ENCODE measurements around the gene ZNF775.

The ZNF775 gene

GRCh38 chr7:150368884-150369747 lies 10.0 kb upstream of the ZNF775 start:
- in situ Hi-C loops (cut with MboI; ENCODE audit: low sequenced_read_pairs) = no loop called here

- in situ Hi-C loops (cut with MboI; ENCODE audit: low sequenced_read_pairs) = no loop called here
These were observed 9.2 kb upstream of the ZNF775 start for GRCh38 chr7:150369748-150370501.

- in situ Hi-C loops (cut with MboI; ENCODE audit: low sequenced_read_pairs) = no loop called here
These were observed 8.5 kb upstream of the ZNF775 start for GRCh38 chr7:150370612-150371071.

- in situ Hi-C loops (cut with MboI; ENCODE audit: low sequenced_read_pairs) = no loop called here
These were observed 7.8 kb upstream of the ZNF775 start for GRCh38 chr7:150371131-150371995.

- in situ Hi-C loops (cut with MboI; ENCODE audit: low sequenced_read_pairs) = no loop called here
These were observed 7.2 kb upstream of the ZNF775 start for GRCh38 chr7:150371996-150372270.

- in situ Hi-C loops (cut with MboI; ENCODE audit: low sequenced_read_pairs) = no loop called here
These were observed 6.7 kb upstream of the ZNF775 start for GRCh38 chr7:150372271-150373048.

GRCh38 chr7:150373049-150373801 lies 5.9 kb upstream of the ZNF775 start:
- in situ Hi-C loops (cut with MboI; ENCODE audit: low sequenced_read_pairs) = no loop called here

GRCh38 chr7:150374026-150374425 lies 5.1 kb upstream of the ZNF775 start:
- in situ Hi-C loops (cut with MboI; ENCODE audit: low sequenced_read_pairs) = no loop called here

- in situ Hi-C loops (cut with MboI; ENCODE audit: low sequenced_read_pairs) = no loop called here
These were observed 4.7 kb upstream of the ZNF775 start for GRCh38 chr7:150374472-150374871.

- in situ Hi-C loops (cut with MboI; ENCODE audit: low sequenced_read_pairs) = no loop called here
These were observed 3.2 kb upstream of the ZNF775 start for GRCh38 chr7:150375662-150376521.

GRCh38 chr7:150376560-150376959 lies 2.6 kb upstream of the ZNF775 start:
- in situ Hi-C loops (cut with MboI; ENCODE audit: low sequenced_read_pairs) = no loop called here

GRCh38 chr7:150377196-150377595 lies 1.9 kb upstream of the ZNF775 start:
- in situ Hi-C loops (cut with MboI; ENCODE audit: low sequenced_read_pairs) = no loop called here

- in situ Hi-C loops (cut with MboI; ENCODE audit: low sequenced_read_pairs) = no loop called here
These were observed 1.5 kb upstream of the ZNF775 start for GRCh38 chr7:150377635-150378034.

GRCh38 chr7:150378115-150378852 lies 846 bp upstream of the ZNF775 start:
- in situ Hi-C loops (cut with MboI; ENCODE audit: low sequenced_read_pairs) = no loop called here

GRCh38 chr7:150379441-150380379 lies 580 bp downstream of the ZNF775 start:
- in situ Hi-C loops (cut with MboI; ENCODE audit: low sequenced_read_pairs) = no loop called here

GRCh38 chr7:150380463-150380862 lies 1.3 kb downstream of the ZNF775 start:
- in situ Hi-C loops (cut with MboI; ENCODE audit: low sequenced_read_pairs) = no loop called here

GRCh38 chr7:150381096-150381495 lies 2.0 kb downstream of the ZNF775 start:
- in situ Hi-C loops (cut with MboI; ENCODE audit: low sequenced_read_pairs) = no loop called here
